K562 (cell line): ENCODE results near the gene TJP3. TPM values are rescaled to one million over a fixed set of nuclear protein-coding genes. Genes with fewer than 3 reads are reported as not detected.
A peak's percentile ranks its signal among the peaks of the same experiment; 100 is the strongest.

ENCODE experiments used
- BRF2 ChIP-seq: IDR thresholded peaks from 3 replicates; pipeline ENCODE4 v1.6.1; 2011; ENCODE audit warnings: borderline replicate concordance, mild to moderate bottlenecking; ENCODE audit not compliant: insufficient read length, insufficient read depth
- CC2D1A ChIP-seq: fragments of 450-650 bp; IDR thresholded peaks from 2 replicates; pipeline ENCODE4 v1.6.1; 2017; ENCODE audit warnings: mild to moderate bottlenecking
- HMG20A ChIP-seq: fragments of 450-650 bp; formaldehyde crosslinking; conservative IDR thresholded peaks from 2 replicates; pipeline ENCODE4 v1.4.0; 2020; ENCODE audit warnings: mild to moderate bottlenecking, mixed read lengths
- NR3C1 ChIP-seq: sonication (generic); formaldehyde crosslinking; IDR thresholded peaks from 2 replicates; pipeline ENCODE4 v1.8.1; 2022; ENCODE audit warnings: missing genetic modification reagents
- PHF8 ChIP-seq: fragments of 200-600 bp; sonication (generic); IDR thresholded peaks from 2 replicates; pipeline ENCODE4 v1.6.1; 2012; ENCODE audit warnings: mixed run types, mild to moderate bottlenecking, inconsistent platforms, low read length, moderate library complexity, borderline replicate concordance
- PML ChIP-seq: IDR thresholded peaks from 2 replicates; pipeline ENCODE4 v1.6.1; 2012; ENCODE audit warnings: low read length, inconsistent platforms
- TBL1XR1 ChIP-seq, 2 experiments: IDR thresholded peaks; 2 replicates each; pipeline ENCODE4 v1.6.1; 2012; ENCODE audit warnings: improper control_type of control experiment in 2 of 2, low read length in 2 of 2, mild to moderate bottlenecking in 1 of 2
- THAP12 ChIP-seq: fragments of 250-450 bp; sonication (Bioruptor Pico); IDR thresholded peaks from 2 replicates; pipeline ENCODE4 v1.9.0; 2021; ENCODE audit warnings: mild to moderate bottlenecking, inconsistent platforms
- USF2 ChIP-seq: sonication (generic); formaldehyde crosslinking; IDR thresholded peaks from 2 replicates; pipeline ENCODE4 v1.5.0; 2020; ENCODE audit warnings: missing genetic modification reagents
- ZBTB2 ChIP-seq: fragments of 450-650 bp; IDR thresholded peaks from 2 replicates; pipeline ENCODE4 v1.6.1; 2016; ENCODE audit warnings: antibody characterized with exemption
- ZBTB49 ChIP-seq: sonication (generic); formaldehyde crosslinking; IDR thresholded peaks from 2 replicates; pipeline ENCODE4 v1.8.0; 2022; ENCODE audit warnings: missing genetic modification reagents, mild to moderate bottlenecking, borderline replicate concordance
- ZNF280A ChIP-seq: fragments of 450-650 bp; IDR thresholded peaks from 2 replicates; pipeline ENCODE4 v1.6.1; 2018; ENCODE audit warnings: mild to moderate bottlenecking, low read depth; ENCODE audit not compliant: partially characterized antibody
- polyA plus RNA-seq, 8 experiments: library from polyadenylated mRNA; depleted of rRNA in 4 of 8; stranded (reverse) in 5 of 8; unstranded in 3 of 8; fragments of >200 nt; fragmentation: Nextera tagmentation in 2 of 8; fragmentation: Illumina TruSeq in 1 of 8; extraction: Ambion mirVana in 2 of 8; extraction: Trizol in 1 of 8; gene quantifications; 2 replicates each; pipeline versions ENCODE4 v1.2.1 to v1.2.3, GENCODE V29; 2011 to 2014; ENCODE audit warnings: inconsistent platforms in 1 of 8, missing spikeins in 1 of 8
- total RNA-seq, 7 experiments: library from RNA; depleted of rRNA in 6 of 7; stranded (reverse); fragments of >200 nt in 6 of 7; fragmentation: Illumina TruSeq in 2 of 7; extraction: Trizol in 2 of 7; gene quantifications; 2 replicates each; pipeline versions ENCODE4 v1.2.1 to v1.2.3, GENCODE V29; 2011 to 2021; ENCODE audit warnings: low replicate concordance in 1 of 7

The TJP3 gene
- total and polyA plus RNA-seq, 9 of the 15 experiments (the other 6 are each of a cell fraction or from before 2014, with no cell fraction given) = 0.11 to 2.4 (median 0.57) TPM; not detected in 1

GRCh38 chr19:3761382-3762129 is 53.4 kb downstream of the TJP3 start, which contains the start of gene APBA3 (continued):
- TF ChIP-seq ZNF280A (no peak), HMG20A (CRISPR knock-in tag) (no peak; the same call in 1 of the 2 replicates), PHF8 (peak; percentile 82; the same call in 1 of the 2 replicates), PML (0 out of 2 replicates have a peak, but pooled peaks have one; percentile 32), ZBTB2 (peak; percentile 89), ZBTB49 (CRISPR knock-in tag) (no peak), NR3C1 (CRISPR knock-in tag) (no peak), THAP12 (CRISPR knock-in tag) (0 out of 2 replicates have a peak, but pooled peaks have one; percentile 18), TBL1XR1 (IDR thresholded peaks at IDR 0.05; ENCODE audit: low read length in 2 of 2) (no peak; a peak in 1 of 4 replicates), USF2 (no peak), BRF2 (no peak), CC2D1A (peak; percentile 77)
